ENCODE measurements around the gene ORMDL3.
"Not testable (repeated sequence)": the region's sequence is repeated elsewhere in the genome, so short reads cannot be mapped to it uniquely, and the experiment has no call there.

Gene ORMDL3

GRCh38 chr17:39949028-39949427 is 21.6 kb upstream of the ORMDL3 start:
- no peak for DNase-seq (ENCODE audit: low spot score)

GRCh38 chr17:39948489-39948828 is 21.1 kb upstream of the ORMDL3 start:
- not testable (repeated sequence) for DNase-seq (ENCODE audit: low spot score)

GRCh38 chr17:39946551-39947330 is 19.3 kb upstream of the ORMDL3 start:
- DNase-seq (ENCODE audit: low spot score) = no peak

- DNase-seq (ENCODE audit: low spot score) = no peak
Observed at GRCh38 chr17:39944393-39944711, 17.0 kb upstream of the ORMDL3 start.

- no peak for DNase-seq (ENCODE audit: low spot score)
Observed at GRCh38 chr17:39943702-39944392, 16.4 kb upstream of the ORMDL3 start.

GRCh38 chr17:39939588-39940419 is 12.4 kb upstream of the ORMDL3 start:
- DNase-seq (ENCODE audit: low spot score) = peak; percentile 18

- DNase-seq (ENCODE audit: low spot score) = no peak
Observed at GRCh38 chr17:39939106-39939505, 11.7 kb upstream of the ORMDL3 start.

- DNase-seq (ENCODE audit: low spot score) = no peak
Observed at GRCh38 chr17:39938140-39938869, 10.9 kb upstream of the ORMDL3 start.

- no peak for DNase-seq (ENCODE audit: low spot score)
Observed at GRCh38 chr17:39937447-39937846, 10.0 kb upstream of the ORMDL3 start.

- DNase-seq (ENCODE audit: low spot score) = no peak
Observed at GRCh38 chr17:39935909-39936308, 8.5 kb upstream of the ORMDL3 start.

- DNase-seq (ENCODE audit: low spot score) = no peak
Observed at GRCh38 chr17:39934324-39934723, 6.9 kb upstream of the ORMDL3 start.

GRCh38 chr17:39933912-39934311 is 6.5 kb upstream of the ORMDL3 start:
- no peak for DNase-seq (ENCODE audit: low spot score)

- no peak for DNase-seq (ENCODE audit: low spot score)
Observed at GRCh38 chr17:39929646-39930407, 2.4 kb upstream of the ORMDL3 start.

- DNase-seq (ENCODE audit: low spot score) = no peak
Observed at GRCh38 chr17:39928858-39929645, 1.7 kb upstream of the ORMDL3 start.

GRCh38 chr17:39927929-39928857 is 792 bp upstream of the ORMDL3 start:
- no peak for DNase-seq (ENCODE audit: low spot score)

GRCh38 chr17:39926588-39927100 is 757 bp downstream of the ORMDL3 start:
- DNase-seq (ENCODE audit: low spot score) = peak; percentile 55

- no peak for DNase-seq (ENCODE audit: low spot score)
Observed at GRCh38 chr17:39926135-39926587, 1.2 kb downstream of the ORMDL3 start.

GRCh38 chr17:39925282-39926134 is 1.9 kb downstream of the ORMDL3 start:
- no peak for DNase-seq (ENCODE audit: low spot score)
